A673 (cell line): ENCODE data around the gene FAHD1. TPM values are rescaled to one million over a fixed set of nuclear protein-coding genes. Genes with fewer than 3 reads are reported as not detected.

Source experiments
- BruUV-seq: library from RNA; stranded (reverse); fragments of 400-500 nt; replicated peaks from 2 replicates; lab custom pipeline; 2021; lab: Mats Ljungman, UMichigan
- CTCF ChIA-PET: fragments of 300-600 bp; sonication (Branson Sonifier 250); formaldehyde crosslinking; loops from one replicate; lab custom pipeline; 2022; ENCODE audit warnings: antibody characterized with exemption; lab: Charles Lee
- POLR2A ChIA-PET: fragments of 300-600 bp; sonication (Branson Sonifier 250); formaldehyde crosslinking; loops from one replicate; lab custom pipeline; 2022; ENCODE audit warnings: antibody characterized with exemption; ENCODE audit not compliant: low non-redundant PET; lab: Charles Lee
- DNase-seq: peaks from one replicate; pipeline ENCODE4 v3.0.0-alpha.2; 2015; ENCODE audit warnings: low spot score
- H3K27ac ChIP-seq: fragments of 200-600 bp; sonication (generic); 2 replicates; pipeline ENCODE4 v1.5.1; 2016; ENCODE audit warnings: mixed run types, low read depth, mild to moderate bottlenecking, mixed read lengths, antibody characterized with exemption, low read length; ENCODE audit not compliant: poor library complexity, severe bottlenecking
- H3K27me3 ChIP-seq: fragments of 200-600 bp; sonication (generic); replicated peaks from 2 replicates; pipeline ENCODE4 v1.6.1; 2017; ENCODE audit warnings: mixed run types, low read depth, mild to moderate bottlenecking, mixed read lengths, antibody characterized with exemption, low read length; ENCODE audit not compliant: insufficient read depth, poor library complexity
- H3K36me3 ChIP-seq: fragments of 200-600 bp; sonication (generic); 2 replicates; pipeline ENCODE4 v1.6.1; 2016; ENCODE audit warnings: mixed run types, mild to moderate bottlenecking, mixed read lengths, antibody characterized with exemption, low read length; ENCODE audit not compliant: insufficient read depth, poor library complexity, severe bottlenecking
- H3K4me1 ChIP-seq: fragments of 200-600 bp; sonication (generic); 2 replicates; pipeline ENCODE4 v1.6.1; 2017; ENCODE audit warnings: mixed run types, mild to moderate bottlenecking, mixed read lengths, antibody characterized with exemption, low read length; ENCODE audit not compliant: insufficient read depth, poor library complexity, severe bottlenecking
- H3K4me3 ChIP-seq: fragments of 200-600 bp; sonication (generic); 2 replicates; pipeline ENCODE4 v1.5.1; 2016; ENCODE audit warnings: low read depth, mixed run types, mild to moderate bottlenecking, mixed read lengths, low read length; ENCODE audit not compliant: poor library complexity, severe bottlenecking
- H3K9me3 ChIP-seq: fragments of 200-600 bp; sonication (generic); 2 replicates; pipeline ENCODE4 v1.6.1; 2016; ENCODE audit warnings: mixed run types, low read depth, mild to moderate bottlenecking, mixed read lengths, antibody characterized with exemption, low read length; ENCODE audit not compliant: poor library complexity, severe bottlenecking
- CTCF ChIP-seq: fragments of 300-800, 200-600 bp; sonication (generic); conservative IDR thresholded peaks from 2 replicates; pipeline ENCODE4 v1.5.1; 2017; ENCODE audit warnings: low read depth, mild to moderate bottlenecking, antibody characterized with exemption, low read length, moderate library complexity, mixed read lengths
- EZH2 ChIP-seq: fragments of 200-600 bp; sonication (generic); IDR thresholded peaks from 2 replicates; pipeline ENCODE4 v1.6.1; 2017; ENCODE audit warnings: borderline replicate concordance, low read depth, mild to moderate bottlenecking, mixed read lengths, antibody characterized with exemption, low read length; ENCODE audit not compliant: poor library complexity, severe bottlenecking
- intact Hi-C: fragments of 100-400 bp; cut with micrococcal nuclease; formaldehyde crosslinking; loops from one replicate; pipeline ENCODE4 v1.10.0; 2022; ENCODE audit not compliant: unreplicated experiment
- total RNA-seq: library from RNA; stranded (reverse); gene quantifications from 2 replicates; pipeline ENCODE4 v1.2.3, GENCODE V29; 2021

Gene FAHD1
- total RNA-seq, 1 experiment from 2014 or later = 19.9 TPM

- Histone ChIP-seq H3K36me3 (no peaks in the 10 kb centered on the region), H3K27me3 (no peaks in the 10 kb centered on the region), H3K9me3 (no peaks in the 10 kb centered on the region), H3K4me1 (peaks cover 9% of the 10 kb centered on the region), H3K27ac (no peak overlapping the region), H3K4me3 (no peak overlapping the region)
- DNase-seq = no peak
- CTCF ChIA-PET = no interaction called here
- no TSS peak for BruUV-seq
- POLR2A ChIA-PET = no interaction called here
- intact Hi-C loops = no loop called here
- no peak for TF ChIP-seq EZH2
- TF ChIP-seq CTCF = no peak
Observed at GRCh38 chr16:1809281-1809801, 17.7 kb upstream of the FAHD1 start.

DNA sequence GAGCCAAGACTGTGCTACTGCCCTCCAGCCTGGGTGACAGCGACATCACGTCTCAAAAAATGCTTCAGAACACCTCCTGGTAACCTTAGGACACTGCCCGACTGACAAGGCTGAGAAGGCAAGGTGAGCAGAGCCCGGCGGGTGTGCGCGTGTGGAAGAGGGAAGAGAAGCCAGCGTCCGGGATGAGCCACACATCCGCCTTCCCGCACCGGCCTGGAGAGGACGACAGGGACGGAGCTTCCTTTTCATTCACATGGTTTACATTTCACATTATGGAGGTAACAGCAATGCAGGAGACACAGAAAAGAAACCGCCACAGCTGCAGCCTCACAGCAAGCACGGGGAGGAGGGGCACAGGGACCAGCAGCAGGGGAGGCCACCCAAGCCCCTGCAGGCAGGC, 16.9 kb upstream of the FAHD1 start:
- no TSS peak for BruUV-seq
- H3K27me3 ChIP-seq = no peaks in the 10 kb centered on the region
- no peaks in the 10 kb centered on the region for H3K9me3 ChIP-seq
- ChIA-PET POLR2A (no interaction called here), CTCF (no interaction called here)
- no peaks in the 10 kb centered on the region for H3K36me3 ChIP-seq
- intact Hi-C loops = no loop called here
- TF ChIP-seq CTCF (no peak), EZH2 (no peak)
- H3K27ac ChIP-seq = no peak overlapping the region
- DNase-seq = no peak
- H3K4me3 ChIP-seq = no peak overlapping the region
- H3K4me1 ChIP-seq = peaks cover 9% of the 10 kb centered on the region

DNA sequence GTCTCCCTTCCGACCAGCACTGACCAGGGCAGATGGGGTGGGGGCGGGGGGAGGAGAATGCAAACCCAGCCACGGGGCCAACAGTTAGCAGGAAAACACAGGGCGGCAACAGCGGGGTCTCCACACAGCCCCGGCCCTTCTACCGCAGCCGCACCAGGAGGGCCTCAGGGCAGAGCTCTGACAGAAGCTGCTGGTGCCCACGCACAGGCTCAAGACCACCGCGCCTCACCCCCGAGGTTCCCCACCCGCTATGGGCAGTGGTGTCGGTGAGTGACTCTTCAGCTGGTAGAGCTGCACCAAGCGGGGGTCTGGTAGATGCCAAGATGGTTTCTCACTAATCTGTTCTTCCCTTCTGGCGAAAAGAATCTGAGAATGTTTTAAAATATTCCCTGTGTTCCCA, 16.5 kb upstream of the FAHD1 start:
- POLR2A ChIA-PET = no interaction called here
- CTCF ChIA-PET = no interaction called here
- TF ChIP-seq EZH2 (no peak), CTCF (no peak)
- H3K4me3 ChIP-seq = no peak overlapping the region
- H3K27ac ChIP-seq = no peak overlapping the region
- no peaks in the 10 kb centered on the region for H3K36me3 ChIP-seq
- no peak for DNase-seq
- H3K9me3 ChIP-seq = no peaks in the 10 kb centered on the region
- no TSS peak for BruUV-seq
- H3K27me3 ChIP-seq = no peaks in the 10 kb centered on the region
- H3K4me1 ChIP-seq = peaks cover 9% of the 10 kb centered on the region
- intact Hi-C loops = no loop called here
